Frontal cortex (tissue), 4 donors: ENCODE results near the gene GUCD1. TPM values are rescaled to one million over a fixed set of nuclear protein-coding genes. Genes with fewer than 3 reads are reported as not detected.

Source experiments
- DNase-seq, 2 donors: peaks; one replicate each; pipeline ENCODE4 v3.0.0; 2012; ENCODE audit warnings: low spot score in 2 of 2
- FAIRE-seq: peaks from 2 replicates; lab custom pipeline; 2012; peaks lifted over from hg19 to GRCh38; lab: Jason Lieb, UNC
- total RNA-seq: library from RNA; depleted of rRNA; stranded (reverse); fragments of >200 nt; gene quantifications from one replicate; pipeline ENCODE4 v1.2.3, GENCODE V29; 2014
- donor health status: control.
- donor health status: control.
- donor health status: control.

The GUCD1 gene
- total RNA-seq, 1 donor from 2014 or later, result 35.1 TPM

DNA sequence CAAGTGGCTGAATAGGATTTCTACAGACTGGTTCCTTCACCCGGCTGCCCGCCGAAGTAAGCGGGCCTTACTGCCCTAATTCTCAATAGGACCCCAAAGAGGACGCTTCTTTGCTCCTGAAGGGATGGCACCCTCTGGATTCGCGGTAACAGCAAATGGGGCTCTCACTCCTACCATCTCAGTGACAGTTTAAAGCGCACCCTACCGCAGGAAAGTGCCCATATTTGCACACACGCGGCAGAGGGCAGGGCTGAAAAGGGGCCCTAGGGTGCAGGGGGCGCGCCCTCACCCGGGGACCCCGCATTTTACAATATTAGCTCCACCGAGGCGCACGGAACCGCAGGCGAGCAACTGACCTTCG lies 60.8 kb downstream of the GUCD1 start:
- no peak for FAIRE-seq
- DNase-seq, result no peak

DNA sequence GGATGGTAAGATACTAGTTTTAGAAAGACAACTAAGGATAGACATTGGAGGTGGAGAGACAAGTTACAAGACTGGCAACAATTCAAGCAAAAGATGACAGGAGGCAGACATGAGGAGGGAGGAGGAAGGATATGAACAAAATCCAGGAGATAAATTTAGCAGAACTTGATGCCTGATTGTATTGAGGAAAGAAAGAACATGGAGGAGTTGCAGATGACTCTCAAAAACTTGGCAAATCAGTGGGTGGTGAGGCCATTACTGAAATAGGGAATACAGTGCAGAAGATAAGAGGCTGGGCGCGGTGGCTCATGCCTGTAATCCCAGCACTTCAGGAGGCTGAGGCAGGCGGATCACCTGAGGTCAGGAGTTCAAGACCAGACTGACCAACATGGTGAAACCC lies 62.5 kb downstream of the GUCD1 start:
- FAIRE-seq, result no peak
- no peak for DNase-seq

Other genes starting within 250 kb of the GUCD1 start
- 6.5 TPM for gene ADORA2A, start 127.5 kb downstream of the GUCD1 start, total RNA-seq
- 0.41 TPM for gene UPB1, start 59.8 kb downstream of the GUCD1 start, total RNA-seq
- gene SNRPD3, start 861 bp upstream of the GUCD1 start, total RNA-seq, result 140 TPM
- 8.2 TPM for gene LRRC75B, start 37.9 kb upstream of the GUCD1 start, total RNA-seq
- 2.0 TPM for gene GGT1, start 48.1 kb upstream of the GUCD1 start, total RNA-seq
- not detected for gene PIWIL3, start 219.6 kb upstream of the GUCD1 start, total RNA-seq